Activated B cell treated with CpG ODN at 0.5 μM for 24 hours (primary cell): ENCODE measurements around the gene COL6A2. TPM values are rescaled to one million over a fixed set of nuclear protein-coding genes. Genes with fewer than 3 reads are reported as not detected.
A peak's percentile ranks its signal among the peaks of the same experiment; 100 is the strongest.

Experiments used
- ATAC-seq: fragments of 200-7000 bp; cut with Tn5 transposase; one replicate; pipeline ENCODE4 v1.10.0; 2021; ENCODE audit warnings: low read depth, mild to moderate bottlenecking, moderate library complexity
- CTCF ChIA-PET: fragments of 350-600 bp; sonication (Branson Sonifier 250); formaldehyde crosslinking; loops from one replicate; lab custom pipeline; 2021; ENCODE audit warnings: antibody characterized with exemption; lab: Charles Lee
- POLR2A ChIA-PET: fragments of 350-600 bp; sonication (Branson Sonifier 250); formaldehyde crosslinking; loops from one replicate; lab custom pipeline; 2021; ENCODE audit warnings: antibody characterized with exemption; lab: Charles Lee
- DNase-seq: peaks from one replicate; pipeline ENCODE4 v3.0.0; 2022
- H3K27ac Mint-ChIP-seq: one replicate; pipeline ENCODE4 v1.8.0; 2020; ENCODE audit warnings: mixed read lengths
- H3K27me3 Mint-ChIP-seq: one replicate; pipeline ENCODE4 v1.8.0; 2021; ENCODE audit warnings: mixed read lengths
- H3K36me3 Mint-ChIP-seq: one replicate; pipeline ENCODE4 v1.8.0; 2021; ENCODE audit warnings: low read depth, mixed read lengths
- H3K4me1 Mint-ChIP-seq: one replicate; pipeline ENCODE4 v1.8.0; 2021; ENCODE audit warnings: mixed read lengths
- H3K4me3 Mint-ChIP-seq: one replicate; pipeline ENCODE4 v1.8.0; 2020; ENCODE audit warnings: mild to moderate bottlenecking, mixed read lengths
- H3K9me3 Mint-ChIP-seq: one replicate; pipeline ENCODE4 v1.8.0; 2020; ENCODE audit warnings: mixed read lengths
- CTCF ChIP-seq: fragments of 200-600 bp; IDR thresholded peaks from one replicate; pipeline ENCODE4 v1.8.0; 2022; ENCODE audit warnings: antibody characterized with exemption, mild to moderate bottlenecking
- intact Hi-C: fragments of 100-400 bp; cut with micrococcal nuclease; formaldehyde crosslinking; loops from one replicate; pipeline ENCODE4 v1.15.1; 2024
- total RNA-seq: library from RNA; stranded (reverse); gene quantifications from 2 replicates; pipeline ENCODE4 v1.2.3, GENCODE V29; 2022

The COL6A2 gene
- 0.40 and 1.4 TPM in 2 replicates for total RNA-seq

GRCh38 chr21:46097336-46098293 is at the start of gene COL6A2:
Gene COL6A2, plus strand, starts transcription at chr21:46098112.
- POLR2A ChIA-PET = no interaction called here
- Mint-ChIP-seq H3K4me1 (no peaks in the 10 kb centered on the region), H3K36me3 (no peaks in the 10 kb centered on the region), H3K9me3 (peaks cover 4% of the 10 kb centered on the region), H3K27me3 (peaks cover 34% of the 10 kb centered on the region), H3K27ac (no peak within 1 kb of the TSS), H3K4me3 (peak within 1 kb of the TSS; percentile 56)
- no peak for TF ChIP-seq CTCF
- intact Hi-C loops = no loop called here
- peak; percentile 90 for ATAC-seq
- CTCF ChIA-PET = no interaction called here
- peak; percentile 35 for DNase-seq

- POLR2A ChIA-PET = no interaction called here
- no peaks in the 10 kb centered on the region for H3K4me1 Mint-ChIP-seq
- H3K9me3 Mint-ChIP-seq = no peaks in the 10 kb centered on the region
Measured at GRCh38 chr21:46048926-46049889, 48.7 kb upstream of the COL6A2 start.

GRCh38 chr21:46049890-46050667 is 47.8 kb upstream of the COL6A2 start:
- H3K4me1 Mint-ChIP-seq = no peaks in the 10 kb centered on the region
- DNase-seq = no peak
- no peak for ATAC-seq
- H3K4me3 Mint-ChIP-seq = no peak overlapping the region
- TF ChIP-seq CTCF = no peak
- no peaks in the 10 kb centered on the region for H3K9me3 Mint-ChIP-seq
- CTCF ChIA-PET = no interaction called here
- H3K27me3 Mint-ChIP-seq = no peaks in the 10 kb centered on the region
- H3K27ac Mint-ChIP-seq = no peak overlapping the region
- no peaks in the 10 kb centered on the region for H3K36me3 Mint-ChIP-seq
- POLR2A ChIA-PET = no interaction called here
- intact Hi-C loops = no loop called here

More at GRCh38 chr21:46048926-46049889, 48.7 kb upstream of the COL6A2 start:
- H3K27ac Mint-ChIP-seq = no peak overlapping the region
- DNase-seq = no peak
- intact Hi-C loops = no loop called here
- ATAC-seq = no peak
- CTCF ChIA-PET = no interaction called here
- H3K27me3 Mint-ChIP-seq = no peaks in the 10 kb centered on the region
- no peak for TF ChIP-seq CTCF
- H3K4me3 Mint-ChIP-seq = no peak overlapping the region
- no peaks in the 10 kb centered on the region for H3K36me3 Mint-ChIP-seq

- intact Hi-C loops = no loop called here
- no peaks in the 10 kb centered on the region for H3K36me3 Mint-ChIP-seq
- H3K27me3 Mint-ChIP-seq = no peaks in the 10 kb centered on the region
- H3K27ac Mint-ChIP-seq = no peak overlapping the region
- H3K9me3 Mint-ChIP-seq = no peaks in the 10 kb centered on the region
- H3K4me1 Mint-ChIP-seq = no peaks in the 10 kb centered on the region
- no peak overlapping the region for H3K4me3 Mint-ChIP-seq
- no peak for TF ChIP-seq CTCF
- no peak for ATAC-seq
- POLR2A ChIA-PET = no interaction called here
- CTCF ChIA-PET = no interaction called here
- DNase-seq = no peak
Measured at GRCh38 chr21:46050668-46051378, 47.1 kb upstream of the COL6A2 start.
